ENCODE data around the gene ATF1.

The ATF1 gene

DNA sequence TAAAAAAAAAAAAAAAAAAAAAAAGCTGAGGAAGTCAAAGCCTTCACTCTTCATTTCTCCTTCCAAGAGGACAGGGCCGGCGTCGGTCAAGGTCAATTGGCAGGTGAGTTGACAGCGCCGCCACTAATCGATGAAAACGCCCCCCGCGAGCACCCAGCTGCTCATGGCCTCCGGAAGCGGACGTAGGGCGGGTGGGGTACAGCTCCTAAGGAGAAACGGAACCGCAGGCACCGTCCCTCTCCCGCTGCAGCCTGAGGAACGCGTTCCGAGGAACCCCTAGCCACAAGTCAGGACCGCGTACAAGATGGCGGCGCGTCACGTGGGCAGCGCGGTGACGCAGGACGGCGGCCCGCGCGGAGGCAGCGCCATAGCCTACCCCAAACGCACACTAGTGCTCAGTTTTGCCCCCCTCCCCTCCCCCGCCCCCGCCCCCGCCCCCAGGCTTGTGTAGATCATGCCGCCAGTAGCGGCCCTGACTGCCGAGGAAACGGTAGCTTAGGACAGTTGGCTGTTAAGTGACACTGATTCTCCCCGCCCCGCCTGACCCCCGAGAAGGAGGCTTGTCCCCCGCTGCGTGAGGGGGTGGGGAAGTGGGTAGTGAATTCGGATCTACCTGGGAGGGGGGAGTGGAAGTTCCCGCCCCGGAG lies at the start of gene ATF1:
ATF1 (plus strand) TSS at position 463 of the 647 bp plus-strand sequence. CDS start 16,045 bp downstream, outside the sequence.
- peak; percentile 91 for DNase-seq

DNA sequence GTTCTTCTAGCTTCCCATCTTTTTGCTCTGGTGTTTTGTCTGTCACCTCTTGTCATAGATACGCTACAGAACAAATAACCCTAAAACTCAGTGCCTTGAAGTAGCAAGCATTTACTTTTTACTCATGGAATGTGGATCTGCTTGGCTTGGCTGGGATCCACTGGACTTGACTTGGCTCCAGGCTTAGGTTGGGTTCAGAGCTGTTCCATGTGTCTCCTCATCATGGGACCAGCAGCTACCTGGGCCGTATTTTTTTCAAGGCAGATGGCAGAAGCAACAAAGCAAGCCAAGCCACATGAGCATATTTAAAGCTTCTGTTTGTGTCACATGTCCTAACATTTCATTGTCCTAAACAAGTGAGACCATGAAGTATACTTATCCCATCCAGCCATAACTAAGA lies 48.7 kb upstream of the ATF1 start:
- no peak for DNase-seq

DNA sequence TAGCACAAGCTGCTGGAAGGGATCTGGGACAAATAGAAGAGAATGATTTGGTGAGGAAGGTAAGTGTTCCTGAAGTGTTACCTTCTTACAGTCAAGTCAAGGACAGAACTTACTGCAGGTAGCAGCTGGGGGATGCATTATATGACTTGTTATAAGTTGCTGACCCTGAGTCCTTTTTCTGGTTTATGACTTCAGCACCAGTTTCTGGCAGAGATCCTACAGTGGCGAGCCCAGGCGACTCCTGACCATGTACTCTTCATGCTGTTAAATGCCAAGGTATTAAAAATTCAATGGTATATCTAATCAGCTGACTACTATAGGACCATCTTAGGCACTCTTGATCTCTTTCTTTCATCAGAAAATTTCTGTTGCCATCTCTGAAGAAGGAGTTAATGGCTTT lies 45.1 kb upstream of the ATF1 start:
- DNase-seq = no peak

DNA sequence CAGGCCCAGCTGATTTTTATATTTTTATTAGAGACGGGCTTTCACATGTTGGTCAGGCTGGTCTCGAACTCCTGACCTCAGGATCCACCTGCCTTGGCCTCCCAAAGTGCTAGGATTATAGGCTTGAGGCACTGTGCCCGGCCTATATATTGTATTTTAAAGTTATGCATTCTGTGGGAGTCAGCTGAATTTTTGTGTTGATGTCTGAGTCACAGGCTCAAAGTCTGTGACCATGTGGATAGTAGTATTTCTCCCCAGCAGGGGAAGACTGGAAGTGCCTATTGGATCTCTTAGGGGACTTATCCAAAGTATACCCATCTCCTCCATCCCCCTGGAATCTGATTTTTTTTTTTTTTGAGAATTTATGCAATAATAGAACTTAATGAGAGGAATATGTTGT lies 43.8 kb upstream of the ATF1 start:
- no peak for DNase-seq

DNA sequence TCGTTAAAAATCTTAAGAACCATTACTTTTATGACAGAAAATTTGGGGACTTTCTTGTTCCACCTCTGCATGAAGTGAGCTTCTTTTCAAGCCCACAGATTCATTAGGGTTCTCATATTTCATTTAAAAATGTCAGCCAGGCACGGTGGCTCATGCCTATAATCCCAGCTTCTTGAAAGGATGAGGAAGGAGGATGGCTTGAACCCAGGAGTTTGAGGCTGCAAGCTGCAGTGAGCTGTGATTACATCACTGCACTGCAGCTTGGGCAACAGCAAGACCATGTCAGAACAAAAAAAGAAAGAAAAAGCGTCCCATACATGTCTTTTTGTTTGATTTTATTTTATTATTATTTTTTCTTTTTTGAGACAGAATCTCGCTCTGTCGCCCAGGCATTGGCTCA lies 43.4 kb upstream of the ATF1 start:
- DNase-seq = no peak

DNA sequence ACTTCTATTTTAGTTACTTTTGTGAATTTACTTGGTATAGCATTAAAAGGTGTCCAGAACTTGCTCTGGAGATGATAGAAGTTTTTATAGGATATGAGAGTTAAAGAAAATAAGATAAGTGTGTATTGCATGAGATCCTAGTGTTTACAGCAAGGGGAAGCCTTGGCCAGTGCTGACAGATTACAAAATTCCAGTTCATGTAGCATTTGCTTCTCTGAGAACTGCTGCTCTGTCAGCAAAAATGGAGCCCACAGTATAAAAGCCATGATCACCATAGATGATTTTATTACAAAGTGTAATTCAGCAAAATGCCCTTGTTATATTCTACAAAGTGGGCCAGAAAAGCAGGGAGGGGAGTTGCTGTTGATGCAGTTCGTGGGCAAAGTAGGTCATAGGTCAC lies 40.0 kb upstream of the ATF1 start:
- DNase-seq = no peak

DNA sequence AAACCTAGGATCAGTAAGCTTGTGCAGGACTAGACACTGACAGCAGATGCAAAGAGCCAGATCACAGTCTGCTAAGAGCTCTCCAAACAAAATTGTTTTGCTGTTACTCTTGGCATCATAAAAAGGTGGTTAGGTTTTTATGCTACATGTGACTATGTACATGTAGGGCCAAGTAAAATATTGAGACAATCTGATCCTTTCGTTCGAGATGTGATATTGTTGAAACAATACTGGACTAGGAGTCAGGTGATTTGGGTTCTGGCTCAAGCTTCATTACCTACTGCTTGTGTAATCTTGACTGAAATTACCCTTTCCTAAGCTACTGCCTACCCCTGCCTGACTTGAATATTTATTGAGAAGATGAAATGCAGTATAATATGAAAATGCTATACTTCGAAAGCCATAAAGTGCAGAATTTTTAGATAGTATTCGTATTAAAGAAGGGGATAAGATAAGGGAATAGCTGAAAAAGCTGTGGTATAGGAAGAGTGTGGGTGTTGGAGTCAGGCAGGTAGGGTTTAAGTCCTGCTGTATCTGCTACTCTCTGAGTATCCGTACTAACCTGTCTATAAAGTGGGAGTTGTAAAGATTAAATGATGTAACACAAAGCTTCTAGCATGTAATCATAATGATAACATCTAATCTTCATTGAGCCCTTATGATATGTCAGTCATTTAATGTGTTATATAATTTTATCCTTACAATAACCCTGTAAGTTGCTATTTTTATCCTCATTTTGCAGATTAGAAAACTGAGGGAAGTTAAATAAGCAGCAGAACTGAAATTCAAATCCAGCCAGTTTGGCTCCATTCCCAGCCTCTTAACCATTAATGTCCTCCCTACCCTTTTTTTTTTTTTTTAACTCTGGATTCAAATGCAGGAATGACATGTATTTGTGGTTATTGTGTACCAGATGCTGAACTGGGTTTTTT lies 38.6 kb upstream of the ATF1 start:
- no peak for DNase-seq

DNA sequence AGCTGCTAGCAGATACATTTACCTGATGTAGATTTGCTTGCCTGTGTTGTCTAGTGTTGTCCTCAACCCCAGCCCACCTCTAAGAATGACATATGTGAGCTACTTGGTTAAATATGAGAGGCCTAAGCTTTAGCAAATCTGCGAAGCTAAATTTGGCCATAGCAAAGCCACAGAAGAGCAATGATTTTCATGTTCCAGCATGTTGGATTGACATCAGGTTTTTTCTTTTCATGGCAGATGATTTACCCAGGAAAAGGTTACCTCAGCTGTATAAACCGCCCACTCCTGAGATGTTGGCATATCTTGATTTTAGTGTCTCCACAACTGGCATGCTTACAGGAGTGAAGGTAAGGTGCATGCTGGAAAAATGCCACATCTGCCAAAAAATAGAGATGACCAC lies 36.4 kb upstream of the ATF1 start:
- no peak for DNase-seq

DNA sequence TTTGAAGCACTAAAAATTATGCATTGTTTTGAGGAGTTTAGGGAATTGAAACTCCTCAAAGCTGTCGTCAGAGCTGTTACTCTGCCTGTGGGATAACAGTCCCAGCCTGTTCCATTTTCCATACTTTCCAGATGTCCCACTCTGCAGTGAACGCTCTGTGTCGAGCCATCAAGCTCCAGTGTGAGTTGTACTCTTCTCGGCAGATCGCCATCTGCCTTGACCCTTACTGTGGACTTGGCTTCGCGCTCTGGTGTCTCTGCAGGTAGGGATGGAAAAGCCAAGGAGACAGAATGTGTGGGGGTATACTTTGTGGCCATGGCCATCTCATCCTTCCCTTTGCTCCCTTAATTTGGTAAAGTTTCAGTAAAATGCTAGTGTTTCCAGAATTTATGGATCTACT lies 35.5 kb upstream of the ATF1 start:
- no peak for DNase-seq

DNA sequence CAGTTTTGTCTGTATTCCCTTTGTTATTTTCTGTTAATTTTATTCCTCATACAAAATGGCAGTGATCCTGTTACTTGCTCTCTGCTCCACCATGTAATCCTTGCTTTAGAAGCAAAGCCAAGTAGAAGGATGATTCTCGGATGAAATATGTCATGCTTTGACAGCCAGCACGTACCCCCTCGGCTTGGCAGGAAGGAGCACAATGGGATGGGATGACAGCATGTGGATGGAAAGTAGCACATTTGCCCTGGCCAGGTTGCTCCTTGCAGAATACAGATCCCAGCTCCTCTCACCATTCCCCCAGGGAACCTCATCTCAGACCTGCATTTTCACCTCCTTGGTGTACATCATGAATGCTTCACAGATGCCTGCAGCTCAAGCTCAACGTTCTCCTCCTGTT lies 35.1 kb upstream of the ATF1 start:
- DNase-seq = no peak

DNA sequence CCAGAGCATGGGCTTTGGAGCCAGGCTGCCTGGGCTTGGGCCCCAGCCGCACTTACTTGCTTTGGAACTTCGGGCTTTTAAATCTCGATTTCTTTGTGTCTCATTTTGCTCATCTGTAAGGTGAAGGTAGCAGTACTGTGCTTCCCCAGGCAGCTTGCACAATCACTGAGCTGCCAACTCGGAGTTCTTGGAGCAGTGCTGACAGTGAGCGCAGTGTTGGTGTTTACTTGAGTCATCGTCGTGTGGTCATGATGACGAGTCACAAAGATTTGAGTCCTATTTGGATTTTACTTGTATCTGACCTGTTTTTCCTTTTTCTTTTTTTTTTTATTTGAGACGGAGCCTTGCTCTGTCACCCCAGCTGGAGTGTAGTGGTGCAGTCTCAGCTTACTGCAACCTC lies 31.3 kb upstream of the ATF1 start:
- peak; percentile 19 for DNase-seq

DNA sequence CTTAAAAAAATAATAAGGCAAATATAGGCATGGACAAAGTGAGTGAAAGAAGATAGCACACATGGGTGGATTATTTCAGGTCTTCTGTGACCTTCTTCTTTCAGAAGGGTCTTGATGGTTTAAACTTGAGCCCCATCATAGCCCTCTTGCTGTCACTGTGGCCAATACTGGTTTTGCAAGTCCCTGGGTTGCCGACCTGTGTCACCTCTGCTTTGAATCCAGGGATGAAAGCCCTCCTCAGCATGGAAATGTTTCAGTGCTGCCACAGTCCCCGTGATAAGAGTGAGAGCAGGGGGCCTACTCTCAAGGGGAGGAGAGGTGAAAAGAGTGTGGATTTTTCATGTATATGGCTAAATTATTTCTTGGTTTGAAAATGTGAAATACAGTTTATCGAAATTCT lies 30.2 kb upstream of the ATF1 start:
- no peak for DNase-seq

DNA sequence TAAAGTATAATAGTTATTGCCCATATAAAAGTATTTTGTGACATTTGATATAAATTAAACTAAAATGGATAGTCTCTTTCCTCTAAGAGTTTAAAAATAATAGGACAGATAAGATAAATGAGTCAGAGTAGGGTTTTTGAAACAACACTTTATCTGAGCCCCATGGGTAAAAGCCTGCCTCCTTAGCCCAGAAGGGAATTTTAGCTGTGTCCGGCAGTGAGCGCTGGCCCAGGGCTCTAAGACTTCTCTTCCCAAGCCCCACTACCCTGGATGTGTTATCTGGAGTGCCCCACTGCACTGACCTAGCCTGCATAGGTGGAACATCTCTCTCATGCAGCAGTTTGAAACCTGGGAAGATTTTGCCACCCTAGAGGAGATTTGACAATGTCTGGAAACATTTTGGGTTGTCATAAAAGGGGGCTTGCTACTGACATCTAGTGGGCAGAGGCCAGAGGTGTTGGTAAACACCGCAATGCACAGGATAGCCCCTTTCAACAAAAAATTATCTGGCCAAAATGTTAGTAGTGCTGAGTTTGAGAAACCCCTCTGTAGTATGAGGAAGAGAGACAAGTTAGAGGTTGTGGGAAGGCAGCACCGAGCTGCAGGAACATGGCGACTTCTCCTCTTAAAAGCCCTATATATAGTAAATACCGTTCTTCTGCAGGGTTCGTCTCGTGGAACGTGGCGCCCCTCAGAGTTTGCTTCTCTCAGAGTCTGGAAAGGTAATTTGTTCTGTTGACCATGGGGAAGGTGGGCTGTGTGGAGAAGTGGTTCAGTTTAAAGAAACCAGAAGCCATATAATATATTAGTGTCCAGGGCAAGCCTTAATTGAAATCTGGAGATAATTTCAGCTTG lies 29.3 kb upstream of the ATF1 start:
- DNase-seq = no peak

DNA sequence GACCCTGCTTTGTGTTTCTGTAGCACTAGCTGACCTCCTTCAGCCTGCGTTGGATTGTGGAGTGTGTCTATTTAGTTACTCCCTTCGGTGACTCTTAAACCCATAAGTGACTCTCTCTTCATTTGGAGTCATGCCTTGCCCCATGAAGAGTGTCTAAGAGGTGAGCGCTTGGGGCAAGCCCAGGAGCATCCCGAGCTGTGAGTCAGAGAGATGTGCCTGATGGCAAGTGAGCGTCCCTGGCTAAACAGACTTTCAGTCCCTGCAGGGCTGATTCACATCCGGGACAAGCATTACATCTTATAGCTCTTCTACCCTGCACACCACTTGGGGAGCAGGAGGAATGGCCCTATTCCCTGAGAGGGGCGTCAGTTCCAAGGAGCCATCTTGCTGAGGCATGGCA lies 24.3 kb upstream of the ATF1 start:
- DNase-seq = no peak

DNA sequence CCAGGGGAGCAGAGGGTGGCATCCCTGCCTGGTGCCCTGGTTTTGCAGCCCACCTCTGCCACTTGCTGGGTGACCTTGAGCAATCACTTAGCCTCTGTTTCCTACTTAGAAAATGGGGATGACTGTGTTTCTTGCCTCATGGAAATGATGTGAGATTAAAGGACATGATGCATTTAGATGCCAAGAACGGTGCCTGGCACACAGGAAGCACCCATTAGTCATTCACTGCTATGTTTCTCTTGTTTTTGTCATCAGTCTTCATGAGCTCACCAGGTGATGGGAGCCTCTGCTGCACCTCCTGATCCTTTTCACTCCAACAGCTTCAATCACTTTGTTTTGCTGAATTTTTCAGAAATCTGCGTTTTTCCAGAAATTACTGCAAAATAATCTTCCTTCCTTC lies 23.6 kb upstream of the ATF1 start:
- DNase-seq = no peak

DNA sequence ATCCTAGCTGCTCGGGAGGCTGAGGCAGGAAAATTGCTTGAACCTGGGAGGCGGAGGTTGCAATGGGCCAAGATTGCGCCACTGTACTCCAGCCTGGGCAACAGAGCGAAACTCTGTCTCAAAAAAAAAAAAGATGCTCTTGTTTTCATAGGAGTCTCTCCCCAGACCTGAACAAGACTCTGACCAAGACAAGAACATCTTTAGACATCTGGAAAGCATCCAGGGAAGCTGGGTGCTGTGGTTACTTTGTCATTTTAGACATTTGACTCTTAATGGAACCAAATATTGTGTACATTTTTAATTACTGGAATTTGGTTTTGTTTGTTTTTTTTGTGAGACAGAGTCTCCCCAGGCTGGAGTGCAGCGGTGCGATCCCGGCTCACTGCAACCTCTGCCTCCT lies 21.1 kb upstream of the ATF1 start:
- no peak for DNase-seq

DNA sequence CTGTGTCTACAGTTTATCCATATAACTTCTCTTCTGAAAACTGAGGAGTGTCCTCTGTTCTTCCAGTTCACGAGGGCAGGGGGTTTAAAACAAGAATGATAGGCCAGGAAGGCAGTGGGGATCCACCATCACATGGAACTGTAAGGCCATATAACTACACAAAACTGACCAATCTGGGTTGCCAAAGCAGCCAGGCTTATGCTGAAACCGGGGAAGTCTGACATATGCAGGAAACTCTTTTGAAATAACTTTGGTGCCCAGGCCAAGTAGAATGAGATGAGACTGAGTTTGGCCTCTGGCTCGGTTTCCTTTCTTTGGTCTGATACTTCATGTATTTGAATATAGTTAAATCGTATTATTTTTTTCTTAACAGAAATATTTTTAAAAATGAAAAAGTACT lies 18.0 kb upstream of the ATF1 start:
- peak; percentile 84 for DNase-seq

DNA sequence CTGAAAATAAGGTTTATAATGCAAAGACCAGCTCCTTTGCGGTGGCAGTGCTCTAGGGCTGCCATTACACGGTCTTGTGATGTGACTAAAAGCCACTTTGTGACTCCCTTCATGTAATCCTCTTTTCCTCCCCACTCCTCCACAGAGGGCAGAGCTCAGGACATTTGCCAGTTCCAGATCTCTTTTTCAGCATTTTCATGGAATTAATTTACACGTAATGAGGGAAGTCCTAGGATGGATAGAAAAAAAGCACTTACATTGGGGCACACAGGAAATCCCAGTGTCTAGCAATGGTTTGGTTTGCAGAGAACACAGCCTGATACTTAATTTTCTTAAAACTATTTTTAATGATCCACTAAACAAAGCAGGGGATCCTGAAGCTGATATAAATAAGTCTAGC lies 17.5 kb upstream of the ATF1 start:
- DNase-seq = peak; percentile 23

DNA sequence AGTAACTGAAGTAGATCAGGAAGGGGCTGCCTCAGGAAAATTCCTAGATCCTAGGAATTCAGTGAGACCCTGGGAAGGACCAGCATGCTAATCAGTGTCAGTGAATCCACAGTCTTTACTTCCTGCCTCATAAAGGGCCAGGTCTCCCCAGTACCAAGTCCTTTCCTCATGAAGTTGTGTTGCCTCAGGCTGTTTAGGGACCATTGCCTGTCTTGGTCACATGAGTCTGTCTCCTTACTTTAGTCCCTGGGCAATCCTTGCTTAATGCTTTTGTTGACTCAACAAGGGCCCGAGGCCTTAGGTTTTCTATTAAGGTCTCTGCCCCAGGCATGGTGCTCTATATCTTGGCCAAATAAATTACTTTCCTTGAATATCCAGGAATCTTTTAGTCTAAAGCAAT lies 16.1 kb upstream of the ATF1 start:
- no peak for DNase-seq

DNA sequence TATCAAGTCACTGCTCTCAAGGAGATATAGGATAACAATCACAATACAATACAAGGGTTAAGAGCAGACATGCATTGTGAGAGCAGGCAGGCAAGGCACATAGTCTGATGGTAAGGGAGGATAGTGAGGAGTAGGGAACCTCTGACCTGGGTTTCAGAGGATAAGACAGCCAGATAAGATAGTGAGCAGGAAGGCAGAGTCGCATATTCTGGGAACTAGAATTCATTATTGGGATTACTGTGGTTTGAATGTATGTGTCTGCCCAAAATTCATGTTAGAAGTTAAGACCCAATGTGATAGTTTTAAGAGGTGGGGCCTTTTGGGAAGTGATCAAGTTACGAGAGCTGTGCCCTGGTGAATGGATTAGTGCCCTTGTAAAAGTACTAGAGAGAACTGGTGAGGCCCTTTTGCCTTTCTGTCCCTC lies 14.4 kb upstream of the ATF1 start:
- DNase-seq = no peak

DNA sequence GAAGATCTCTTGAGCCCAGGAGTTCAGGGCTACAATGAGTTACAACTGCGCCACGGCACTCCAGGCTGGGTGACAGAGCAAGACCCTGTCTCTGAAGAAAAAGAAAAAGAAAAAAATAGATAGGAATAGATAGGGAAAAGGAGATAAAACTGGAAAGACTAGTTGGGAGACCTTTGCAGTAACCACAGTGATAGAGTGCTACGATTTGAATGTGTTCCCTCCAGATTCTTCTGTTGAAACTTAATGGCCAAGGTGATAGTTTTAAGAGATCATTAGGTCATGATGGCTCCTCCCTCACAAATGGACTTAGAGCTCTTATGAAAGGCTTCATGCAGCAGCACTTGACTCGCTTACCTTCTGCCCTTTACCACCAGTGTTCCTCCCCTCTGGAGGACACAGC lies 13.5 kb upstream of the ATF1 start:
- DNase-seq = no peak

DNA sequence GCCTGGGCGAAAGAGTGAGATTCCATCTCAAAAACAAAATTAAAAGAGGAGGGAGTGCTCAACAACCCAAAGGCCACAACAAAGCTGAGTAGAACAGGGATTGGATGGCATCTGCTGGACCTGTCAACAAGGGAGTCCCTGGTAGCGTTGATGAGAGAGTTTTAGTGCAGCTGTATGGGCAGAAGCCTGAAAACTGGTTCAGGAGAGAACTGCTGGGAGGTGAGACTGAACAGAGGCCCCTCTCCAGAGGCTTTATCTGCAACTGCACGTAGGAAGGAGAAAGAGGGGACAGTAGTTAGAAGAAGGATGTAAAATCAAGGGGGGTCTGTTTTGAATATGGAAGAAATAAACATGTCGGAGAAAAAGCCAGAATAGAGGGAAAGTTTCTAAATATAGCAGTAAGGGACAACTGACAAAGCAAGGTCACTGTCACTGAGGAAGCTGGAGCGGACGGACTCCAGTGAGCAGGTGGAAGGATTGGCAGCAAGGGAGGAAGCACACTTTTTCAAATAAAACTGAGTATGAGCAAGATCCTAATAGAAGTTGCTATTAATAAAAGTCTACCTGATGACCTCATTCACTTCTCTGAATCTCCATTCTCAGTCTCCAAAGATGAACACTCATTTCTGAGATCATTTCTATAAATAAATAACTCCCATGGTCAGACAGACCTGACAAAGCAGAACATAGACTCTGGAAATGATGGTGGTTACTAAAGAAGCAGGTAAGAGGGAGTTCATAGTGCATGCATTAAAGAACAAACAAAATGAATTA lies 11.8 kb upstream of the ATF1 start:
- peak; percentile 47 for DNase-seq

All from inflammatory macrophage treated with lipopolysaccharide for 4 hours (primary cell).